ENCODE data around the gene SETDB1. TPM values are rescaled to one million over a fixed set of nuclear protein-coding genes. Genes with fewer than 3 reads are reported as not detected.

SETDB1 gene
- total and polyA plus RNA-seq, 2 of the 13 experiments (the other 11 are each of a cell fraction or from before 2014, with no cell fraction given): 33.1 to 34.6 TPM

GRCh38 chr1:150973836-150974579, 47.8 kb downstream of the SETDB1 start (continued):
- TF ChIP-seq ZFP91 (CRISPR knock-in tag; IDR thresholded peaks at IDR 0.05; ENCODE audit: borderline replicate concordance): 0 out of 2 replicates have a peak, but pooled peaks have one; percentile 24
- 0 out of 2 replicates have a peak, but pooled peaks have one; percentile 33 for TF ChIP-seq CAMTA2 (CRISPR knock-in tag; IDR thresholded peaks at IDR 0.05; ENCODE audit: borderline replicate concordance)
- 0 out of 2 replicates have a peak, but pooled peaks have one; percentile 38 for TF ChIP-seq ZNF280B (CRISPR knock-in tag; IDR thresholded peaks at IDR 0.05; ENCODE audit: borderline replicate concordance)
- peak; percentile 50; the same call in 1 of the 2 replicates for TF ChIP-seq YEATS4 (CRISPR knock-in tag; IDR thresholded peaks at IDR 0.05; ENCODE audit: borderline replicate concordance)
- 0 out of 2 replicates have a peak, but pooled peaks have one; percentile 24 for TF ChIP-seq ZNF605 (CRISPR knock-in tag; IDR thresholded peaks at IDR 0.05)
- TF ChIP-seq MAZ (IDR thresholded peaks at IDR 0.05; ENCODE audit: borderline replicate concordance, low read depth, low read length): no peak
- TF ChIP-seq MAZ (CRISPR knock-in tag; IDR thresholded peaks at IDR 0.05; ENCODE audit: low read depth): 0 out of 2 replicates have a peak, but pooled peaks have one; percentile 53
- TF ChIP-seq MYC (CRISPR knock-in tag; IDR thresholded peaks at IDR 0.05; ENCODE audit: borderline replicate concordance): peak; percentile 58
- no peak for TF ChIP-seq ZFP90 (CRISPR knock-in tag; IDR thresholded peaks at IDR 0.05; ENCODE audit: borderline replicate concordance)
- TF ChIP-seq ZNF318 (CRISPR knock-in tag; IDR thresholded peaks at IDR 0.05): no peak
- no peak for TF ChIP-seq JUND (CRISPR knock-in tag; IDR thresholded peaks at IDR 0.05)
- 0 out of 2 replicates have a peak, but pooled peaks have one; percentile 19 for TF ChIP-seq FOXO4 (CRISPR knock-in tag; conservative IDR thresholded peaks at IDR 0.05)
- no peak for TF ChIP-seq STAG1 (CRISPR knock-in tag; IDR thresholded peaks at IDR 0.05)
- TF ChIP-seq ZNF788 (CRISPR knock-in tag; IDR thresholded peaks at IDR 0.05; ENCODE audit: borderline replicate concordance): 0 out of 2 replicates have a peak, but pooled peaks have one; percentile 32
